Esophagus muscularis mucosa (tissue), 4 donors: ENCODE measurements around the gene ADAMTSL4. TPM values are rescaled to one million over a fixed set of nuclear protein-coding genes. Genes with fewer than 3 reads are reported as not detected.
"Not testable (repeated sequence)": the region's sequence is repeated elsewhere in the genome, so short reads cannot be mapped to it uniquely, and the experiment has no call there.

Experiments
- DNase-seq: peaks from one replicate; pipeline ENCODE4 v3.0.0-alpha.2; 2017; ENCODE audit errors: extremely low spot score
- H3K27ac ChIP-seq, 4 donors: fragments of 200-600 bp; sonication (generic); replicated peaks in 1 of 4; 1 replicate in 3 of 4; 2 replicates in 1 of 4; pipeline ENCODE4 v1.5.1; 2016 to 2019; ENCODE audit warnings: mild to moderate bottlenecking in 1 of 4
- H3K27me3 ChIP-seq, 4 donors: fragments of 200-600 bp; sonication (generic); one replicate each; pipeline versions ENCODE4 v1.5.1 to v1.6.0; 2016 to 2019
- H3K36me3 ChIP-seq, 4 donors: fragments of 200-600 bp; sonication (generic); one replicate each; pipeline ENCODE4 v1.5.1; 2016 to 2019
- H3K4me1 ChIP-seq, 4 donors: fragments of 200-600 bp; sonication (generic); one replicate each; pipeline ENCODE4 v1.5.1; 2016 to 2019
- H3K4me3 ChIP-seq, 4 donors: fragments of 200-600 bp; sonication (generic); 1 replicate in 2 of 4; 2 replicates in 2 of 4; pipeline ENCODE4 v1.5.1; 2016 to 2019; ENCODE audit warnings: mild to moderate bottlenecking in 4 of 4, moderate library complexity in 1 of 4
- H3K9me3 ChIP-seq, 4 donors: fragments of 200-600 bp; sonication (generic); 1 replicate in 3 of 4; 2 replicates in 1 of 4; pipeline ENCODE4 v1.5.1; 2016 to 2019
- CTCF ChIP-seq, 3 experiments: fragments of 200-600 bp in 2 of 3; fragments of 450-650 bp in 1 of 3; sonication (generic) in 2 of 3; IDR thresholded peaks; one replicate each; pipeline ENCODE4 v1.5.1; 2017 to 2019; ENCODE audit warnings: antibody characterized with exemption in 3 of 3, mild to moderate bottlenecking in 2 of 3, moderate library complexity in 1 of 3
- EP300 ChIP-seq: sonication (generic); formaldehyde crosslinking; IDR thresholded peaks from one replicate; pipeline ENCODE4 v1.6.1; 2017; ENCODE audit warnings: antibody characterized with exemption
- POLR2A ChIP-seq: fragments of 450-650 bp; IDR thresholded peaks from one replicate; pipeline ENCODE4 v1.6.1; 2017; ENCODE audit warnings: antibody characterized with exemption, moderate library complexity, mild to moderate bottlenecking, low read depth
- POLR2AphosphoS5 ChIP-seq, 2 donors: sonication (generic); formaldehyde crosslinking; IDR thresholded peaks; one replicate each; pipeline ENCODE4 v1.6.1; 2017; ENCODE audit warnings: antibody characterized with exemption in 2 of 2
- WGBS: methylation state at CpG from one replicate; pipeline ENCODE4 v1.1.5; 2018; 5-methylcytosine and 5-hydroxymethylcytosine counted together
- intact Hi-C: fragments of 100-400 bp; cut with DNase I; formaldehyde crosslinking; loops from one replicate; pipeline ENCODE4 v1.15.1; 2023
- total RNA-seq, 4 donors: library from RNA; depleted of rRNA; stranded (reverse); fragments of >200 nt; gene quantifications; one replicate each; pipeline versions ENCODE4 v1.1.0 to v1.2.1, GENCODE V29; 2016

ADAMTSL4 gene
- total RNA-seq, 4 donors from 2014 or later, result 33.6 to 86.1 (median 48.2) TPM

GRCh38 chr1:150582371-150582770 lies 33.2 kb downstream of the ADAMTSL4 start:
- Histone ChIP-seq H3K27ac (no peak overlapping the region), H3K4me1 (peaks cover 6 to 16% (median 10%) of the 10 kb centered on the region in 4 donors), H3K27me3 (no peaks in the 10 kb centered on the region), H3K4me3 (no peak overlapping the region), H3K36me3 (peaks cover under 1 to 16% (median 8%) of the 10 kb centered on the region in 4 donors), H3K9me3 (no peaks in the 10 kb centered on the region)
- DNase-seq, result no peak
- intact Hi-C loops, result no loop called here
- TF ChIP-seq POLR2A (no peak), POLR2AphosphoS5 (IDR thresholded peaks at IDR 0.05) (no peak), EP300 (no peak), CTCF (IDR thresholded peaks at IDR 0.05) (no peak)
- 81% methylated on average over 2 of the region's 2 CpGs for WGBS

GRCh38 chr1:150596095-150596892 lies 47.1 kb downstream of the ADAMTSL4 start:
- TF ChIP-seq POLR2A (no peak), POLR2AphosphoS5 (IDR thresholded peaks at IDR 0.05) (no peak), EP300 (no peak), CTCF (IDR thresholded peaks at IDR 0.05) (no peak)

GRCh38 chr1:150596976-150597375 lies 47.8 kb downstream of the ADAMTSL4 start:
- 77% methylated on average over 3 of the region's 3 CpGs for WGBS
- H3K4me1 ChIP-seq, result no peaks in the 10 kb centered on the region
- H3K27ac ChIP-seq, result no peak overlapping the region
- H3K27me3 ChIP-seq, result no peaks in the 10 kb centered on the region
- H3K4me3 ChIP-seq, result no peak overlapping the region
- H3K36me3 ChIP-seq, result peaks cover 6 to 22% (median 11%) of the 10 kb centered on the region in 4 donors
- intact Hi-C loops, result no loop called here
- TF ChIP-seq POLR2AphosphoS5 (IDR thresholded peaks at IDR 0.05) (no peak), POLR2A (no peak), EP300 (no peak), CTCF (IDR thresholded peaks at IDR 0.05) (no peak)
- H3K9me3 ChIP-seq, result no peaks in the 10 kb centered on the region
- no peak for DNase-seq

More at GRCh38 chr1:150596095-150596892, 47.1 kb downstream of the ADAMTSL4 start:
- no peak for DNase-seq
- no peak overlapping the region for H3K27ac ChIP-seq
- no peaks in the 10 kb centered on the region for H3K27me3 ChIP-seq
- no peaks in the 10 kb centered on the region for H3K4me1 ChIP-seq
- H3K36me3 ChIP-seq, result peaks cover 6 to 22% (median 11%) of the 10 kb centered on the region in 4 donors
- intact Hi-C loops, result no loop called here
- H3K9me3 ChIP-seq, result no peaks in the 10 kb centered on the region
- 95% methylated on average over 7 of the region's 7 CpGs for WGBS
- H3K4me3 ChIP-seq, result no peak overlapping the region

DNA sequence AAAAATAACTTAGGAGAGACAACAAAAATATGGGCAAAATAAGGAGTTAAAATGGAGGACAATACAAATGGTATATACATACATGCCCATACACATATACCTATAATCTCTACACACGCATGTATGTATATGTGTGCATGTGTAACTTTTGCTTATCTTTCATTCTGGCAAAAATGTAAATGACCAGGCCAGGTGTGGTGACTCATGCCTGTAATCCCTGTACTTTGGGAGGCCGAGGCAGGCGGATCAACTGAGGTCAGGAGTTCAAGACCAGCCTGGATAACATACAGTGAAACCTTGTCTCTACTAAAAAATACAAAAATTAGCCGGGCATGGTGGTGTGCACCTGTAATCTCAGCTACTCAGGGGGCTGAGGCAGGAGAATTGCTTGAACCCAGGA lies 49.1 kb downstream of the ADAMTSL4 start:
- H3K27me3 ChIP-seq, intact Hi-C loops, H3K4me3 ChIP-seq, H3K27ac ChIP-seq, DNase-seq, H3K9me3 ChIP-seq, H3K4me1 ChIP-seq: not testable (repeated sequence)
- H3K36me3 ChIP-seq, result peaks cover 6 to 22% (median 11%) of the 10 kb centered on the region in 4 donors
- WGBS, result 97% methylated on average over 4 of the region's 4 CpGs

- Histone ChIP-seq H3K4me3 (no peak overlapping the region), H3K27ac (no peak overlapping the region), H3K36me3 (peaks cover 6 to 22% (median 11%) of the 10 kb centered on the region in 4 donors), H3K27me3 (no peaks in the 10 kb centered on the region), H3K9me3 (no peaks in the 10 kb centered on the region), H3K4me1 (peaks cover 12 to 14% (median 13%) of the 10 kb centered on the region in 4 donors)
- DNase-seq, result no peak
- TF ChIP-seq POLR2A (no peak), CTCF (IDR thresholded peaks at IDR 0.05) (no peak), POLR2AphosphoS5 (IDR thresholded peaks at IDR 0.05) (no peak), EP300 (no peak)
- intact Hi-C loops, result no loop called here
Observed at GRCh38 chr1:150601540-150601939, 52.3 kb downstream of the ADAMTSL4 start.

- peaks cover 12 to 14% (median 13%) of the 10 kb centered on the region in 4 donors for H3K4me1 ChIP-seq
- 92% methylated on average over 12 of the region's 12 CpGs for WGBS
- H3K4me3 ChIP-seq, intact Hi-C loops, H3K27ac ChIP-seq, H3K9me3 ChIP-seq, H3K27me3 ChIP-seq, DNase-seq: not testable (repeated sequence)
- peaks cover 6 to 22% (median 11%) of the 10 kb centered on the region in 4 donors for H3K36me3 ChIP-seq
Observed at GRCh38 chr1:150602372-150602771, 53.2 kb downstream of the ADAMTSL4 start.
